AG04449 (cell line): ENCODE measurements around the gene SARDH.
A peak's percentile ranks its signal among the peaks of the same experiment; 100 is the strongest.

Experiments used
- CTCF ChIA-PET: fragments of 350-600 bp; formaldehyde crosslinking; extraction: SDS; loops from one replicate; lab custom pipeline; 2021; ENCODE audit warnings: antibody characterized with exemption; lab: Yijun Ruan, JAX
- POLR2A ChIA-PET: fragments of 400-600, 350-600 bp; formaldehyde crosslinking; extraction: SDS; loops from one replicate; lab custom pipeline; 2020; ENCODE audit warnings: antibody characterized with exemption, inconsistent platforms; lab: Yijun Ruan, JAX
- DNase-seq: peaks from one replicate; pipeline ENCODE4 v3.0.0-alpha.2; 2010; ENCODE audit warnings: low read depth, low spot score
- H3K4me3 ChIP-seq: 2 replicates; pipeline ENCODE4 v1.5.1; 2011; ENCODE audit warnings: low read depth, mild to moderate bottlenecking, control low read depth, low read length
- CTCF ChIP-seq: IDR thresholded peaks from one replicate; pipeline ENCODE4 v1.5.1; 2011; ENCODE audit warnings: mild to moderate bottlenecking, moderate library complexity, low read length, control low read depth, inconsistent platforms; ENCODE audit not compliant: insufficient read depth; ENCODE audit errors: missing control alignments

SARDH gene, protein sequence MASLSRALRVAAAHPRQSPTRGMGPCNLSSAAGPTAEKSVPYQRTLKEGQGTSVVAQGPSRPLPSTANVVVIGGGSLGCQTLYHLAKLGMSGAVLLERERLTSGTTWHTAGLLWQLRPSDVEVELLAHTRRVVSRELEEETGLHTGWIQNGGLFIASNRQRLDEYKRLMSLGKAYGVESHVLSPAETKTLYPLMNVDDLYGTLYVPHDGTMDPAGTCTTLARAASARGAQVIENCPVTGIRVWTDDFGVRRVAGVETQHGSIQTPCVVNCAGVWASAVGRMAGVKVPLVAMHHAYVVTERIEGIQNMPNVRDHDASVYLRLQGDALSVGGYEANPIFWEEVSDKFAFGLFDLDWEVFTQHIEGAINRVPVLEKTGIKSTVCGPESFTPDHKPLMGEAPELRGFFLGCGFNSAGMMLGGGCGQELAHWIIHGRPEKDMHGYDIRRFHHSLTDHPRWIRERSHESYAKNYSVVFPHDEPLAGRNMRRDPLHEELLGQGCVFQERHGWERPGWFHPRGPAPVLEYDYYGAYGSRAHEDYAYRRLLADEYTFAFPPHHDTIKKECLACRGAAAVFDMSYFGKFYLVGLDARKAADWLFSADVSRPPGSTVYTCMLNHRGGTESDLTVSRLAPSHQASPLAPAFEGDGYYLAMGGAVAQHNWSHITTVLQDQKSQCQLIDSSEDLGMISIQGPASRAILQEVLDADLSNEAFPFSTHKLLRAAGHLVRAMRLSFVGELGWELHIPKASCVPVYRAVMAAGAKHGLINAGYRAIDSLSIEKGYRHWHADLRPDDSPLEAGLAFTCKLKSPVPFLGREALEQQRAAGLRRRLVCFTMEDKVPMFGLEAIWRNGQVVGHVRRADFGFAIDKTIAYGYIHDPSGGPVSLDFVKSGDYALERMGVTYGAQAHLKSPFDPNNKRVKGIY

DNA sequence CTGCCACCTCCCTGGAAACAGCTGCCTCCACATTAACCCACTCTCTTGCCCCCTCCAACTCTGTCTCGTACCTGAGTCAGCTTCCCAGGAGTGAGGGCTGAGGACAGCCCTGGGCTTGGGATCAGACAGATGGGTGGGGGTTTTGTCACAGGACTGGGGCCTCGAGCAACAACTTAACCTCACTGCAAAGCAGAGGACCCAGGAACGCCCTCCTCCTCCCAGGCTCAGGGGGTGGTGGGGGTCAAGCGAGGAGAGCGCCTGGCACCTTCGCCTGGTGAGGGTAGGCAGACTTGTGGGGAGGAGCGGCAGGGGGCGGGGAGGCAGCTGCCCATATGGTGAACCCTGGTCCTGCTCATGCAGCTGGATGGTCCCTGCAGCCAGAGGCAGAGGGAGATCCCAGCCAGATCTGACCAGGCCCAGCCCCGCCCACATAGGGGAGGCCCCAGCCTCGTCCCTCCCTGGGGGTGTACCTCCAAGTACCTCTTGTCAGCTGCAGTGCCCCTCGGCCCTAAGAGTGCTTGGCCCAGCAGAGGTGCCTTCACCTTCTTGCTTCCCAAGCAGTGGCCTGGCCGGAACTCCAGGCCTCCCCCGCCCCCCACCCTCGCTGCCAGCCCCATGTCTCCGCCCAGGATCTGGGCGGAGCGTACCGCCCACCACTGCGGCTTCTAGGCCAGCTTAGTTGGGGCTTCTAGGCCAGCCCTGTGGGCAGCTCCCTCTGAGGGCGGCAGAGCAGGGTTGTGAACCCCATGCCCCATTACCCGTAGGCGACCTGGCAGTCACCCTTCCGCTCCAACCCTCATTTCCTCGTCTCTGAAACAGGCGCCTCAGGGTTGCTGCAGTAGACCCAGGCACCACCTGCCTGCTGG, at the start of gene SARDH:
SARDH (minus strand) TSS at position 579 of the 866 bp plus-strand sequence. CDS start 4,179 bp downstream, outside the sequence.
- TF ChIP-seq CTCF = no peak
- POLR2A ChIA-PET = no interaction called here
- CTCF ChIA-PET = interaction anchor here (0.9 to 2.4 kb wide), 2 partner anchors 9 to 10 kb away, joined by 3 to 8 read pairs; no protein-coding TSS in a partner anchor
- DNase-seq = no peak
- peak within 1 kb of the TSS; percentile 50 for H3K4me3 ChIP-seq

DNA sequence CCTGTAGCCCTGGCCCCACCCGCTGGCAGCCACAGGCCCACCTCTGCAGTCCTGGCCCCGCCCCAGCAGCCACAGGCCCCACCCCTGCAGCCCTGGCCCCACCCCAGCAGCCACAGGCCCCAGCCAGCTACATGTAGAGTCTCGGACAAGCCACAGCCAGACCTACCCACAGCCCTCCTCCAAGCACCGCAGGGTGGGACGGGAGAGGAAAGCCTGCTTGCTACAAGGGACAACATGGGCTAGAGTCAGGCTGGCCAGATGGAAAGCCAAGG, 49.5 kb upstream of the SARDH start:
- CTCF ChIA-PET = interaction anchor here (0.8 to 2.3 kb wide), 2 partner anchors 17 to 207 kb away, joined by 5 to 26 read pairs; no protein-coding TSS in a partner anchor
- no peak for TF ChIP-seq CTCF
- no peak for DNase-seq
- H3K4me3 ChIP-seq = no peak overlapping the region
- POLR2A ChIA-PET = no interaction called here

DNA sequence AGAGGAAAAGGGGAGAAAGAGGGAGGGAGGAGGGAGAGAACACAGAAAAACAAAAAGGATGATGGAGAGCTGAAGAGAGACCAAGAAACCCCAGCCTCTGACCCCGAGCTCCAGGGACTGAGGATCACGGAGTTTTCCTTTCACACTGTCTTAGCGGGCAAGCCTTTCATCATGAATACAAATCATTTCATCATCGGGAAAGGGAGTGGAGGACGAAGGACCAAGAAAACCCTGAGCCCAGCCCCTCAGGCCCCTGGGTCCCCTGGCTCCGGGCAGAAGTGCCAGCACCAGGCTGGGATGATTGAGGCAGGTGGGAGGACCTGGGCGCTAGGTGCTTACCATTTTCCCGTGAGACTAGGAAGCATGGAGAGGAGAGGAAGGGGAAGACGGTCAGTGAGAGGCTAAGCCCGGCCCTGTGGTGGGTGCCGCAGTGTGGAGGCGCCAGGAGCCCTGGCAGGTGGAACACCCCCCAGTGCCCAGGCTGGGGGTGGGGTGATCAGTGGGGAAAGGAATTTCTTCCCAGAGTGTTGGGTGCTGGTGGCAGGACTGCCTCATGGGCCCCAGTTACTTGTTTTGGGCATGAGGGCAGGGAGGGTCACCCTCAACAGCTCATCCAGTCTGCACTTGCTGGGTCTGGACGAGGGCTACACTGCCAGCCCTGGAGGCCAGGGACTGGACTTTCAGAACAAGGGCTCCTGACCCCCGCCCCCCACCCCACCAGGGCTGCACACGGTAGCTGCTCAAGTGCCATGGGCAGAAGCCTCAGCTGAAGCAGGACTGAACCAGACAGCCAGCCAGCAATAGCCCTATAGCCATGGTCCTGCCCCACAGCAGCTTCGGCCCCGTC, 49.0 kb upstream of the SARDH start:
- CTCF ChIA-PET = interaction anchor here (0.8 to 2.3 kb wide), 2 partner anchors 16 to 208 kb away, joined by 5 to 26 read pairs; no protein-coding TSS in a partner anchor
- no peak overlapping the region for H3K4me3 ChIP-seq
- DNase-seq = no peak
- POLR2A ChIA-PET = no interaction called here
- TF ChIP-seq CTCF = no peak

DNA sequence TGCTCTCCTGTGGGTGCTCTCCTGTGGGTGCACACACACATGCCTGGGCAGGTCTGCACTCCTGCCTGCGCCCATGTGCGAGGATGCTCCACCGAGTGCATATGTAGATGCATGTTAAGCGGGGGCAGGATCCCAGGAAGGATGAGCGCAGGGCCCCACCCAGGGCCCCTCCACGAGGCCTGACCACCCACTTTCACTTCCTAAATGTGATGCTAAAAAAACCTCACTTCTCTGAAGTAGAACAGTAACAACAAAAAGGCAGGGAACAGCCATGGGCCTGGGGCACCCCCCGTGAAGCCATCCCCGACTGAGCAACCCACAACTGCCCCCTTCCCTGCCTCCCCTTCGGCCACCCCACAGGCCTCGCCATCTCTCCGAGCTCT, 48.2 kb upstream of the SARDH start:
- ChIA-PET CTCF (interaction anchor here (2.3 kb wide), 1 partner anchor 208 kb away, joined by 26 read pairs; no protein-coding TSS in a partner anchor), POLR2A (no interaction called here)
- no peak for DNase-seq
- TF ChIP-seq CTCF = no peak
- no peak overlapping the region for H3K4me3 ChIP-seq

DNA sequence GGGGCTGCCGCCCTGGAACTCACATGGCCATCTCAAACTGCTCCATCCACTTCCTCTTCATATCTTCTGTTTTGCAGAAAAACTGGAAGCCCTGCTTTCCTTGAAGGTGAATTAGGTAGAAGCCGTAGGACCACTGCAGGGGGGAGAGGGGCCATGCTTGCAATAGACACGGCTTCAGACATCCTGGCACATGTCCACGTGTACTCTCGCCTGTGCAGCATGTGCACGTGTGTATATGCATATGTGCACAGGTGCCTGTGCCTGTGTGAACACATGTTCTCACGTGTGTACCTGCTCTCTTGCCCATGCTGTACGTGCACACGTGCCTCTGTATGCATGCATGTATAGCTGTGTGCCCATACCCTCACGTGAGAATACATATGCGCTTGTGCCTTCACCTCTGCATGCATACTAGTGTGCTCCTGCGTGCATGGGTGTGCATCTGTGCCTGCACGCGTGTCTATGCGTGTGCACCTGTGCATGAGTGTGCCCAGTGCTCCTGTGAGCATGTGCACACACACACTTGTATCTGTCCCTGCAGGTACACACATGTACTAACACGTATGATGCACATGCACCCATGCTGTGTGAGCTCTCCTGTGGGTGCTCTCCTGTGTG, 47.7 kb upstream of the SARDH start:
- no peak for DNase-seq
- ChIA-PET CTCF (interaction anchor here (2.3 kb wide), 1 partner anchor 209 kb away, joined by 26 read pairs; no protein-coding TSS in a partner anchor), POLR2A (no interaction called here)
- no peak overlapping the region for H3K4me3 ChIP-seq
- no peak for TF ChIP-seq CTCF
